ENCODE results near the gene IP6K3.

The IP6K3 gene

GRCh38 chr6:33738879-33739278, 7.8 kb downstream of the IP6K3 start:
- DNase-seq: no peak

- no peak for DNase-seq
These were observed 8.6 kb downstream of the IP6K3 start for GRCh38 chr6:33738153-33738552.

- no peak for DNase-seq
These were observed 9.3 kb downstream of the IP6K3 start for GRCh38 chr6:33737267-33738026.

- no peak for DNase-seq
These were observed 11.5 kb downstream of the IP6K3 start for GRCh38 chr6:33735216-33735615.

- no peak for DNase-seq
These were observed 13.0 kb downstream of the IP6K3 start for GRCh38 chr6:33733709-33734007.

- no peak for DNase-seq
These were observed 13.6 kb downstream of the IP6K3 start for GRCh38 chr6:33732817-33733708.

GRCh38 chr6:33732385-33732784, 14.3 kb downstream of the IP6K3 start:
- no peak for DNase-seq

- no peak for DNase-seq
These were observed 14.9 kb downstream of the IP6K3 start for GRCh38 chr6:33731751-33732282.

GRCh38 chr6:33731035-33731434, 15.7 kb downstream of the IP6K3 start:
- no peak for DNase-seq

- DNase-seq: no peak
These were observed 16.1 kb downstream of the IP6K3 start for GRCh38 chr6:33730611-33731010.

- DNase-seq: no peak
These were observed 17.6 kb downstream of the IP6K3 start for GRCh38 chr6:33729059-33729458.

- DNase-seq: no peak
These were observed 18.3 kb downstream of the IP6K3 start for GRCh38 chr6:33728438-33728837.

GRCh38 chr6:33727932-33728331, 18.8 kb downstream of the IP6K3 start:
- no peak for DNase-seq

GRCh38 chr6:33727126-33727525, 19.6 kb downstream of the IP6K3 start:
- DNase-seq: no peak

- DNase-seq: no peak
These were observed 20.0 kb downstream of the IP6K3 start for GRCh38 chr6:33726696-33727095.

- DNase-seq: no peak
These were observed 20.6 kb downstream of the IP6K3 start for GRCh38 chr6:33725891-33726673.

GRCh38 chr6:33725222-33725621, 21.5 kb downstream of the IP6K3 start:
- no peak for DNase-seq

- DNase-seq: no peak
These were observed 22.3 kb downstream of the IP6K3 start for GRCh38 chr6:33724102-33725023.

GRCh38 chr6:33723371-33724085, 23.2 kb downstream of the IP6K3 start:
- DNase-seq: no peak

- DNase-seq: no peak
These were observed 24.5 kb downstream of the IP6K3 start for GRCh38 chr6:33722103-33722623.

GRCh38 chr6:33721508-33721907, 25.2 kb downstream of the IP6K3 start:
- no peak for DNase-seq
